Measurements from ENCODE around the gene DUOX1. TPM values are rescaled to one million over a fixed set of nuclear protein-coding genes. Genes with fewer than 3 reads are reported as not detected.

Gene DUOX1
- total RNA-seq, 6 experiments from 2014 or later: 0.06 to 1.4 (median 0.19) TPM; not detected in 3

GRCh38 chr15:45093013-45093412, 36.8 kb upstream of the DUOX1 start:
- Histone ChIP-seq H3K9me3 (no peaks in the 10 kb centered on the region), H3K36me3 (no peaks in the 10 kb centered on the region), H3K4me3 (no peak overlapping the region), H3K27me3 (no peaks in the 10 kb centered on the region), H3K4me1 (no peaks in the 10 kb centered on the region), H3K27ac (no peak overlapping the region)
- no peak for TF ChIP-seq POLR2A (IDR thresholded peaks at IDR 0.05)
- no peak for TF ChIP-seq CTCF (IDR thresholded peaks at IDR 0.05)
- DNase-seq (no peak), ATAC-seq (no peak)
- 77% methylated on average over 3 of the region's 4 CpGs for WGBS (ENCODE audit: insufficient coverage, low coverage, low lambda C conversion rate, missing lambda C conversion rate)
- intact Hi-C loops (cut with DNase I): no loop called here

DNA sequence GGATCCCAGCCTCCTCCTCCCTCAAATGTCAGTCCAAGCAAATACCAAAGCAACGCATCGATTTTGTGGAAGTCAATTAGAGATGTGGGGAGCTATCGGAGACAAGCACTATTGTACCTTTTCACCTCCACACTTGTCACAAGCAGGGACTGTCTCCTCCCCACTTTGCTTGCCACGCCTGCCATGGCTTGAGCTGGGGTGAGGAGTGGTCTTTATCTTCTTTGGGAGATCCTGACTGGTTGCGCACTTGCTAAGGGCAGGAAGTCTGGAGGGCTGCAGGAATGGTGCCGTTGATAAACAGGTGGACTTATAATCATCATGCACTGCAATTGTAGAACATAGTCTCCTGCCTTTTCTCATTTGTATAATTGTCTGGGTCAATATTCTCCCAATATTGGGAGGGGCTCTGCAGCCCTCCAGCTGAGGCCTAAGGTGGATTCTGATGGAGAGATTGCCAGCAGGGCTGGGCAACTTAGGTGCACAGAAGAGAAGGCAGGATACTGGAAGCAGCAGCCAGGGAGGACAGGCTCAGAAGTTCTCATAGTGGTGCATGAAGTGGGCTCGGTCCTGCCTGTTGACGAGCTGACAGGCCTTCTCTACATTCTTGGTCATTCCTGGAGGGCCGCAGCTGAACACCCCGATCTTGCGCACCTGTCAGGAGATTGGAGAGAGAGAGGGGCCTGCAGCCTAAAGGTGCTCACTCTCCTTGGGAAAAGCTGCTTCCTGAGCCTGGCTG, 36.0 kb upstream of the DUOX1 start:
- H3K4me1 ChIP-seq: no peaks in the 10 kb centered on the region
- intact Hi-C loops (cut with DNase I): no loop called here
- no peak overlapping the region for H3K4me3 ChIP-seq
- H3K36me3 ChIP-seq: no peaks in the 10 kb centered on the region
- WGBS (ENCODE audit: insufficient coverage, low coverage, low lambda C conversion rate, missing lambda C conversion rate): 81% methylated on average over 6 of the region's 11 CpGs
- DNase-seq (no peak), ATAC-seq (no peak)
- H3K27ac ChIP-seq: no peak overlapping the region
- H3K27me3 ChIP-seq: no peaks in the 10 kb centered on the region
- H3K9me3 ChIP-seq: no peaks in the 10 kb centered on the region
- TF ChIP-seq POLR2A (IDR thresholded peaks at IDR 0.05) (no peak), CTCF (IDR thresholded peaks at IDR 0.05) (no peak)

DNA sequence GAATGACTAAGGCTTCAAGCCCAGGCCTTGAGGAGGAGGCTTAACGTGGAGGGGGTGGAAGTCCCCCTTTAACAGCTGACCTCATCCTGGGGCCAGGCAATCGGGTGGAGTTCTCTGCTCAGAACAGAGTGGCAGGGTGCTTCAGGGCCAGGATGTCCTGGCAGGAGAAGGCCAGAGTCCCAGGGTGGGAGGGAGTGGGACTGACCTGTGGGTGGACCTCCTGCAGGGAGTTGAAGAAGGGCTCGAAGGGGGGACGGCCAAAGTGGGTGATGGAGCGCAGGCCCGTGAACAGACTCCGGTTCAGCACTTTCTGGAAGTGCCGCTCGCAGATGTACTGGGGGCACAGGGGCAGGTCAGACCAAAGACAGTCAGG, 35.5 kb upstream of the DUOX1 start:
- intact Hi-C loops (cut with DNase I): no loop called here
- no peaks in the 10 kb centered on the region for H3K4me1 ChIP-seq
- TF ChIP-seq CTCF (IDR thresholded peaks at IDR 0.05) (no peak), POLR2A (IDR thresholded peaks at IDR 0.05) (no peak)
- WGBS (ENCODE audit: insufficient coverage, low coverage, low lambda C conversion rate, missing lambda C conversion rate): 79% methylated on average over 5 of the region's 9 CpGs
- ATAC-seq (no peak), DNase-seq (no peak)
- H3K27ac ChIP-seq: no peak overlapping the region
- no peaks in the 10 kb centered on the region for H3K9me3 ChIP-seq
- no peaks in the 10 kb centered on the region for H3K36me3 ChIP-seq
- H3K4me3 ChIP-seq: no peak overlapping the region
- H3K27me3 ChIP-seq: no peaks in the 10 kb centered on the region

DNA sequence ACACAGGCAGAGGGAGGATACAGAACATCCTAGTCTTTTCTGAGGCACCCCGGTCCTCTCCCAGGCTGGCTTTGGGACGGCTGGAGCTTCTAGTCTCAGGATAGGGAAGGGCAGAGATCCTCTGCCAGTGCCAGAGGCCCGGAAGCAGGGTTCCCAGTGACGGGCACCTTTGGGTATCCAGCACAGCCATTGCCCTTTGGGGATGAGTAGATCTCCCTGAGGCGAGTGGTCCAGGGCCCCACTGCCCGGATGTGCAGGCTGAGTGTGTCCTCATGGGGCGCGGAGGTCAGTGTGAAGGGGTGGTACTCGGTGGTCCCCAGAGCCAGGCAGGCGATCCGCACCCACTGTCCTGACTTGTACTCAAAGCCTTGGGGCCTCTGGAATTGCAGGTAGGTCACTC, 34.1 kb upstream of the DUOX1 start:
- 80% methylated on average over 2 of the region's 11 CpGs for WGBS (ENCODE audit: insufficient coverage, low coverage, low lambda C conversion rate, missing lambda C conversion rate)
- ATAC-seq: no peak
- Histone ChIP-seq H3K4me3 (no peak overlapping the region), H3K9me3 (no peaks in the 10 kb centered on the region), H3K27me3 (no peaks in the 10 kb centered on the region), H3K4me1 (no peaks in the 10 kb centered on the region), H3K36me3 (no peaks in the 10 kb centered on the region), H3K27ac (no peak overlapping the region)
- intact Hi-C loops (cut with DNase I): no loop called here
- TF ChIP-seq CTCF (IDR thresholded peaks at IDR 0.05): no peak
- no peak for TF ChIP-seq POLR2A (IDR thresholded peaks at IDR 0.05)
- DNase-seq: no peak
